Liver (tissue), 3 donors: ENCODE data around the gene CBLC.
"Not testable (repeated sequence)": the region's sequence is repeated elsewhere in the genome, so short reads cannot be mapped to it uniquely, and the experiment has no call there.

Experiments used
- CTCF ChIP-seq: fragments of 150-350 bp; IDR thresholded peaks from 2 replicates; pipeline ENCODE4 v1.5.1; 2017; ENCODE audit warnings: improper control_type of control experiment, low read depth, low read length; ENCODE audit not compliant: missing input control
- GABPA ChIP-seq, 2 donors: IDR thresholded peaks in 1 of 2; conservative IDR thresholded peaks in 1 of 2; 2 replicates each; pipeline ENCODE4 v1.6.1; 2016; ENCODE audit warnings: antibody characterized with exemption in 2 of 2, mild to moderate bottlenecking in 1 of 2, moderate library complexity in 1 of 2
- HNF4G ChIP-seq: IDR thresholded peaks from 2 replicates; pipeline ENCODE4 v1.6.1; 2016; ENCODE audit warnings: antibody characterized with exemption
- MAX ChIP-seq: IDR thresholded peaks from 2 replicates; pipeline ENCODE4 v1.6.1; 2016; ENCODE audit warnings: antibody characterized with exemption
- REST ChIP-seq: IDR thresholded peaks from 2 replicates; pipeline ENCODE4 v1.6.1; 2016; ENCODE audit warnings: antibody characterized with exemption, mild to moderate bottlenecking
- RXRA ChIP-seq, 2 donors: IDR thresholded peaks; 2 replicates each; pipeline ENCODE4 v1.6.1; 2017 to 2018; ENCODE audit warnings: antibody characterized with exemption in 2 of 2, mild to moderate bottlenecking in 1 of 2
- SP1 ChIP-seq: IDR thresholded peaks from 2 replicates; pipeline ENCODE4 v1.6.1; 2018; ENCODE audit warnings: antibody characterized with exemption, mild to moderate bottlenecking
- TAF1 ChIP-seq: conservative IDR thresholded peaks from 2 replicates; pipeline ENCODE4 v1.6.1; 2016; ENCODE audit warnings: antibody characterized with exemption, mild to moderate bottlenecking
- donor health status: healthy.
- donor health status: healthy.

- not testable (repeated sequence) for TF ChIP-seq CTCF; SP1; MAX; GABPA (IDR thresholded peaks at IDR 0.05 in 1 of 2, conservative IDR thresholded peaks at IDR 0.05 in 1 of 2); HNF4G; RXRA (IDR thresholded peaks at IDR 0.05); REST; TAF1
These were observed 5.5 kb upstream of the CBLC start for GRCh38 chr19:44772144-44772543.
